ENCODE data around the gene LTB.

LTB gene

DNA sequence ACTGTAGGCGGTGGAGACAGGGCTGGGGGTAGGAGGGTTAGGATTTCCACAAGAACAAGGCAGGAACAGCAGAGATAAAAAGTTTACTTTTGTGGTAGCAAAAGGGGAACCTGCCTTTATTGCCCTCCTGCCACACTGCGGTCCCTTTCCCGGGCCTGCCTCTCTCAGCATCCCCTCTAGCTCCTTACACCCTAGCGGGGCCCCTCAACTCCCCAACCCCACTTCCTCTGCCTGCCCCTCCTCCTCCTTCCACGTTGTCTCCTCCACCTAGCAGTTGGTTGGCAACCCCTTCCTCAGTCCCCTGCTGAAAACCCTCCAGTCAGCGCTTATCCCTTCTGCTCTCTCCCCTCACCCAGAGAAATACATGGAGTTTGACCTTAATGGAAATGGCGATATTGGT is 33.5 kb upstream of the LTB start:
- no peaks in the 10 kb centered on the region for H3K9me3 ChIP-seq (ENCODE audit: severe bottlenecking)
- no peak overlapping the region for H3K27ac ChIP-seq (ENCODE audit: poor library complexity, severe bottlenecking)
- H3K27me3 ChIP-seq (ENCODE audit: insufficient read depth, poor library complexity, severe bottlenecking) = no peaks in the 10 kb centered on the region
- H3K4me3 ChIP-seq (ENCODE audit: severe bottlenecking) = no peak overlapping the region
- TF ChIP-seq, protein P1, sequence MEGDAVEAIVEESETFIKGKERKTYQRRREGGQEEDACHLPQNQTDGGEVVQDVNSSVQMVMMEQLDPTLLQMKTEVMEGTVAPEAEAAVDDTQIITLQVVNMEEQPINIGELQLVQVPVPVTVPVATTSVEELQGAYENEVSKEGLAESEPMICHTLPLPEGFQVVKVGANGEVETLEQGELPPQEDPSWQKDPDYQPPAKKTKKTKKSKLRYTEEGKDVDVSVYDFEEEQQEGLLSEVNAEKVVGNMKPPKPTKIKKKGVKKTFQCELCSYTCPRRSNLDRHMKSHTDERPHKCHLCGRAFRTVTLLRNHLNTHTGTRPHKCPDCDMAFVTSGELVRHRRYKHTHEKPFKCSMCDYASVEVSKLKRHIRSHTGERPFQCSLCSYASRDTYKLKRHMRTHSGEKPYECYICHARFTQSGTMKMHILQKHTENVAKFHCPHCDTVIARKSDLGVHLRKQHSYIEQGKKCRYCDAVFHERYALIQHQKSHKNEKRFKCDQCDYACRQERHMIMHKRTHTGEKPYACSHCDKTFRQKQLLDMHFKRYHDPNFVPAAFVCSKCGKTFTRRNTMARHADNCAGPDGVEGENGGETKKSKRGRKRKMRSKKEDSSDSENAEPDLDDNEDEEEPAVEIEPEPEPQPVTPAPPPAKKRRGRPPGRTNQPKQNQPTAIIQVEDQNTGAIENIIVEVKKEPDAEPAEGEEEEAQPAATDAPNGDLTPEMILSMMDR (IDR thresholded peaks at IDR 0.05; ENCODE audit: poor library complexity, severe bottlenecking) = no peak
- H3K36me3 ChIP-seq (ENCODE audit: low read depth) = no peaks in the 10 kb centered on the region
- H3K4me1 ChIP-seq (ENCODE audit: insufficient read depth, poor library complexity, severe bottlenecking) = peaks cover 3% of the 10 kb centered on the region
- no peak for ATAC-seq (ENCODE audit: low read depth)
- DNase-seq (ENCODE audit: low spot score) = no peak

- no peaks in the 10 kb centered on the region for H3K9me3 ChIP-seq (ENCODE audit: severe bottlenecking)
- no peak within 1 kb of the TSS for H3K27ac ChIP-seq (ENCODE audit: poor library complexity, severe bottlenecking)
- TF ChIP-seq, protein P1 (IDR thresholded peaks at IDR 0.05; ENCODE audit: poor library complexity, severe bottlenecking) = no peak
- peaks cover 3% of the 10 kb centered on the region for H3K4me1 ChIP-seq (ENCODE audit: insufficient read depth, poor library complexity, severe bottlenecking)
- ATAC-seq (ENCODE audit: low read depth) = no peak
- H3K36me3 ChIP-seq (ENCODE audit: low read depth) = no peaks in the 10 kb centered on the region
- H3K27me3 ChIP-seq (ENCODE audit: insufficient read depth, poor library complexity, severe bottlenecking) = no peaks in the 10 kb centered on the region
- H3K4me3 ChIP-seq (ENCODE audit: severe bottlenecking) = no peak within 1 kb of the TSS
- DNase-seq (ENCODE audit: low spot score) = no peak
Observed at GRCh38 chr6:31614684-31615578, 32.7 kb upstream of the LTB start, which contains the start of gene AIF1. TSS of gene AIF1 (plus strand) at chr6:31615234. CDS start at chr6:31615330, 96 bp downstream.

DNA sequence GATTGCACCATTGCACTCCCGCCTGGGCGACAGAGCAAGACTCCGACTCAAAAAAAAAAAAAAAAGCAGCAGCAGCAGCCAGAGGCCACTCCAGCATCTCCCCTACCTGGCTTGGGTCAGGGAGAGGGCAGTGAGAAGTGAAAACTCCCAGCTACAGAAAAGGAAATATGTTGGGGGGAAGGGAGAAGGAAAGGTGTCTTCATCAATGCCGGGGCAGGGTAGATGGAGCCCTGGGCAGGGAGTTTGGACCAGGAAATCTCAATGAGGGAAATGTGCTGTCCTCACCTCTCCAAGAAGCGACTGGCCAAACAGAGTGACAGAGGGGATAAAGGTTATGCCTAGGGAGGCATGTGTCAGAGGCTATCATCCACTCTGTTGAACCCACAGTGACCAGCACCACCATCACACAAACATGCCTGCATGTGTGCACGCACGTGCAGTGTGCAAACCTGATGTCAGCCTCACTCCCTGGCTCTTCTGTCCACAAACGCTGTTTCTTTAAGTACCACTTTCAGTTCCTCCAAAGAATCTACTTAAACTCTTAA is 31.9 kb upstream of the LTB start:
- Histone ChIP-seq H3K27me3 (ENCODE audit: insufficient read depth, poor library complexity, severe bottlenecking) (no peaks in the 10 kb centered on the region), H3K9me3 (ENCODE audit: severe bottlenecking) (no peaks in the 10 kb centered on the region), H3K4me3 (ENCODE audit: severe bottlenecking) (no peak overlapping the region), H3K4me1 (ENCODE audit: insufficient read depth, poor library complexity, severe bottlenecking) (no peaks in the 10 kb centered on the region), H3K36me3 (ENCODE audit: low read depth) (no peaks in the 10 kb centered on the region), H3K27ac (ENCODE audit: poor library complexity, severe bottlenecking) (no peak overlapping the region)
- DNase-seq (ENCODE audit: low spot score) = no peak
- TF ChIP-seq, protein P1 (IDR thresholded peaks at IDR 0.05; ENCODE audit: poor library complexity, severe bottlenecking) = no peak
- no peak for ATAC-seq (ENCODE audit: low read depth)

GRCh38 chr6:31610968-31611367 is 28.7 kb upstream of the LTB start:
- no peak for ATAC-seq (ENCODE audit: low read depth)
- no peak for DNase-seq (ENCODE audit: low spot score)
- Histone ChIP-seq H3K27me3 (ENCODE audit: insufficient read depth, poor library complexity, severe bottlenecking) (no peaks in the 10 kb centered on the region), H3K36me3 (ENCODE audit: low read depth) (no peaks in the 10 kb centered on the region), H3K27ac (ENCODE audit: poor library complexity, severe bottlenecking) (no peak overlapping the region), H3K4me3 (ENCODE audit: severe bottlenecking) (no peak overlapping the region), H3K9me3 (ENCODE audit: severe bottlenecking) (no peaks in the 10 kb centered on the region), H3K4me1 (ENCODE audit: insufficient read depth, poor library complexity, severe bottlenecking) (no peaks in the 10 kb centered on the region)
- TF ChIP-seq, protein P1 (IDR thresholded peaks at IDR 0.05; ENCODE audit: poor library complexity, severe bottlenecking) = no peak
